HG03060 (cell line): ENCODE measurements around the gene PPIP5K1.

Experiments
- ATAC-seq: cut with Tn5 transposase; IDR thresholded peaks from one replicate; pipeline ENCODE4 v1.9.1; 2021; ENCODE audit warnings: low read depth, moderate number of reproducible peaks; ENCODE audit not compliant: unreplicated experiment

The PPIP5K1 gene

DNA sequence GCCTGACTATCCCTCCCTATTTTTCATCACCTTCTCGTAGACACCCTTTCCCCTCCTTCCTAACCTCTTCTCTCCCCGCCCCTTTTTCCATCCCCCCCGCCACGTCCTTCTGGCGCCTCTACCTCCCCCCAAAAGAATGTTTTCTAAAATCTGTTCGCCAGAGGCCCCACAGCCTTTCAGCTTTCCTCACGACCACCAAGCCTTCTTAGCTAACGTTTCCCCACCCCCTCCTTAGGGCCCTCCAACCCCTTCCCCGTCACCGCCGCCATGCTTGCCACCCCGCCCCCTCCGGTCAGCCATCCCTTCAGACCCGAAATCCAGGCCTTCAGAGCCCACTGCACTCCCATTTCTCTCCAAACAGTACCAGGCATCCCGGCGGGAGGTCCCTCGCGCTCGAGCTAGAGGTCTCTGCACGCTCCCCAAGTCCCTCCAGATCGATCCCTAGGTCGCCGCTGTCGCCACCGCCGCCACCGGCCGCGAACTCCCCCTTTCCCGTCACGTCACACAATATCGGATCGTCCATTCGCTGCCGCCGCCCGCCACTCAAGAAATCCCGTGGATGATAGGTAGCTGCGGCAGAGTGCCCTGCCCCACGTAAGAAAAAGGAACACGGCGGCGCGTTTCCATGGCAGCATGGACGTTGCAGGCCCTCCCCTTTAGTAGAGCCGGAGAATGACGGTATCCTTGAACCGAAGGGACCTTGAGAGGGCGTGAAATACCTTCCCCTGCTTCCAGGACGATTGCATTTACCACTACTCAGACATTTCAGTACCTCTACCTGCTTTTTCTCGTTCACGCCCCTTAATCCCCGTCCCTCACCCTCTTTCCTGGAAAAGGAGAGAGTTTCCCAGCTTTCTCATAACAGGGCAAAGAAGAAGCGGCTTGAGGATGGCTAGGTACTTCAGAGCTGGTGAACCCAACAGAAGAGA is 97.1 kb downstream of the PPIP5K1 start, which contains the start of gene TP53BP1:
Gene TP53BP1, minus strand, starts transcription at position 484 of the 929 bp plus-strand sequence. Its CDS starts 113 bp downstream, at position 371.
- ATAC-seq, result peak; percentile 64

DNA sequence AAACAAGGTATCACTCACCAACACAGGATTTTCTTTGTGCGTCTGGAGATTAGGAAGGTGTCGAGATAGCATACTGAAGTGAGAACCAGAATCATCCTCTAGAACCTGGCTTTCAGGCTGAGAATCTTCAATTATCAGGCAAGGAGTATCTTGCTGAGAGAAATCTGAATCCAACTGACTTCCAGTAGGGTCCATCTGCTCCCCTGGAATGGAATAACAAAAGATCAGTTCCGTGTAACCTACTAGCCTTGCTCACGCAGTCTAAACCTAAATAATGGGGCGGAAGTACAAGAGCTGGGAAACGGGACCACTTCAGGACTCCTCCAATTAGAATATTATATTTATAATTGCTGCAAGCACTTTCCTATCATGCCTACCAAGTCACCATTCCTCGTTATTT is 97.7 kb downstream of the PPIP5K1 start:
- no peak for ATAC-seq

DNA sequence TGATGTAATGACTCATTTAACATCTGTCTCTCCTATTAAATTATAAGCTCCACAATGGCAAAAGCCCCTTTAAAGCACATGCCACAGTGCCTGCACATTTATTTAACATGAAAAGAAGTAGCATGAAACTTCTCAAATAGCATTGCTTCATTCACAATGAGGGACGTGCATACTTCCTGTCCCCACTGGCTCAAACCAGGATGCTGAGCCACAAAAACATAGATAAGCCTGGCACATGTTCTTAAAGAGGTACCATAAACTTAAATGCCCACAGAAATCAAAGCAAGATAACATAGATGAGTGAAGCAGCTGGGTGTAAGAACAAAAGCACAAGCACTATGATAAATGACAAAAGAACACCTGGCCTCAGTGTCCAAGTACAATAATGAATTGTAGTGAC is 100.8 kb downstream of the PPIP5K1 start:
- no peak for ATAC-seq

DNA sequence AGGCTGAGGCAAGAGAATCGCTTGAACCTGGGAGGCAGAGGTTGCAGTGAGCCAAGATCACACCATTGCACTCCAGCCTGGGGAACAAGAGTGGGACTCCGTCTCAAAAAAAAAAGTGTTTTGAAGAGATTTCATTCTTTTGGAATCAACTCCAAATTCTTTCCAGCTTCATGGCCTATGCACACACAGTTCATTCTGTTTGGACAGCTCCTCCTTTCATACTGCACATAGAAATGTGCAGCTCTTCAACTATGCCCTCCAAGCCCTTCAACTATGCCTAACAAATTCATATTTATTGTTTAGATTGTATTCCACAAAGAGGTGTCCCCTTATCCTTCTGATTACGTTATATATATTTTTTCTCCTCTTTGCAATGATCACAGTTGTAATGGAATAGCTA is 101.2 kb downstream of the PPIP5K1 start:
- no peak for ATAC-seq

DNA sequence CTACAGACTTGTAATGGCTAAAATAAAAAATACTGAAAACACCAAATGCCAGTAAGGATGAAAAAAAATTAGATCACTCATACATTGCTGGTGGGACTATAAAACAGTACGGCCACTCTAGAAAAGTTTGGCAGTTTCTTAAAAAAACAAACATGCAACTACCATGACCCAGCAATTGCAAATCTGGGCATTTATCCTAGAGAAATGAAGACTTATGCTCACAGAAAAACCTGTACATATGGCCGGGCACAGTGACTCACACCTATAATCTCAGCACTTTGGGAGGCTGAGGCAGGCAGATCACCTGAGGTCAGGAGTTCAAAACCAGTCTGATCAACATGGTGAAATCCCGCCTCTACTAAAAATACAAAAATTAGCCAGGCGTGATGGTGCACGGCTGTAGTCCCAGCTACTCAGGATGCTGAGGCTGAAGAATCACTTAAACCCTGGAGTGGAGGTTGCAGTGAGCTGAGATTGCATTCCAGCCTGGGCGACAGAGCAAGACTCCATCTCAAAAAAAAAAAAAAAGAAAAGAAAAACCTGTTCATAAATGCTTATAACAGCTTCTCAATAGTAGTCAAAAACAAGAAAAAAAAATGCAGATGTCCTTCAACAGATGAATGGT is 102.6 kb downstream of the PPIP5K1 start:
- no peak for ATAC-seq

DNA sequence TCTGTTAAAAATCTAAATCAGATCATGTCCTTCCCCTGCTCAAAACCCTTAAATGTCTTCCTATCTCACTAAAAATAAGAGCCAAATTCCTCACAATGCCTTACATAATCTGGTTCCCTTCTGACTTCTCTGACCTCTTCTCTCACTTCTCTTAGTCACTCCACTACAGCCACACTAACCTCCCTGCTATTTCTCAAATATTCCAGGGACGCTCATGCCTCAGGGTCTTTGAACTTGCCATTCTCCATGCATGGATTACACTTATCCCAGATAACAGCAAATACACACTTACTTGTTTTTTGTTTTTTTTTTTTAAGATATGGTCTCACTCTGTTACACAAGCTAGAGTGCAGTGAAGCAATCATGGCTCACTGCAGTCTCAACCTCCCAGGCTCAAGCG is 105.6 kb downstream of the PPIP5K1 start:
- no peak for ATAC-seq
